PC-9 (cell line): ENCODE data around the gene STK32B. TPM values are rescaled to one million over a fixed set of nuclear protein-coding genes. Genes with fewer than 3 reads are reported as not detected.

Source experiments
- BruUV-seq: library from RNA; stranded (reverse); fragments of 400-500 nt; replicated peaks from 2 replicates; lab custom pipeline; 2021; lab: Mats Ljungman, UMichigan
- CTCF ChIA-PET: fragments of 300-600 bp; sonication (Branson Sonifier 250); formaldehyde crosslinking; loops from one replicate; lab custom pipeline; 2022; ENCODE audit warnings: antibody characterized with exemption; lab: Charles Lee
- POLR2A ChIA-PET: fragments of 300-600 bp; sonication (Branson Sonifier 250); formaldehyde crosslinking; loops from one replicate; lab custom pipeline; 2022; ENCODE audit warnings: antibody characterized with exemption; ENCODE audit not compliant: unreplicated experiment; lab: Charles Lee
- DNase-seq, 2 experiments: peaks; one replicate each; pipeline versions ENCODE4 v3.0.0 to v3.0.0-alpha.2; 2015 to 2022; ENCODE audit warnings: mixed read lengths in 1 of 2
- H2AFZ ChIP-seq: fragments of 200-600 bp; sonication (generic); 2 replicates; pipeline ENCODE4 v1.8.1; 2017; ENCODE audit warnings: antibody characterized with exemption
- H3F3A ChIP-seq: fragments of 200-600 bp; sonication (generic); 2 replicates; pipeline ENCODE4 v1.8.1; 2017; ENCODE audit warnings: antibody characterized with exemption, mild to moderate bottlenecking, low read depth; ENCODE audit not compliant: insufficient read depth
- H3K27ac ChIP-seq: fragments of 200-600 bp; sonication (generic); 2 replicates; pipeline ENCODE4 v1.6.1; 2016; ENCODE audit warnings: mixed run types
- H3K27me3 ChIP-seq: fragments of 200-600 bp; sonication (generic); 2 replicates; pipeline ENCODE4 v1.6.1; 2016; ENCODE audit warnings: low read depth, mixed run types; ENCODE audit not compliant: insufficient read depth
- H3K36me3 ChIP-seq: fragments of 200-600 bp; sonication (generic); 2 replicates; pipeline ENCODE4 v1.6.1; 2016; ENCODE audit warnings: low read depth, mixed run types
- H3K4me1 ChIP-seq: fragments of 200-600 bp; sonication (generic); replicated peaks from 2 replicates; pipeline ENCODE4 v1.6.1; 2016; ENCODE audit warnings: mixed run types; ENCODE audit not compliant: insufficient read depth
- H3K4me2 ChIP-seq: fragments of 200-600 bp; sonication (generic); 2 replicates; pipeline ENCODE4 v1.6.1; 2017; ENCODE audit warnings: mixed run types
- H3K4me3 ChIP-seq: fragments of 200-600 bp; sonication (generic); 2 replicates; pipeline ENCODE4 v1.6.1; 2016; ENCODE audit warnings: mixed run types
- H3K79me2 ChIP-seq: fragments of 200-600 bp; sonication (generic); 2 replicates; pipeline ENCODE4 v1.6.1; 2017; ENCODE audit warnings: low read depth, mixed run types
- H3K9me2 ChIP-seq: fragments of 200-600 bp; sonication (generic); 2 replicates; pipeline ENCODE4 v1.8.1; 2017; ENCODE audit warnings: mild to moderate bottlenecking; ENCODE audit not compliant: insufficient read depth
- H3K9me3 ChIP-seq: fragments of 200-600 bp; sonication (generic); 2 replicates; pipeline ENCODE4 v1.8.1; 2016; ENCODE audit warnings: low read depth; ENCODE audit not compliant: insufficient read depth
- H4K20me1 ChIP-seq: fragments of 200-600 bp; sonication (generic); 2 replicates; pipeline ENCODE4 v1.8.1; 2017; ENCODE audit not compliant: insufficient read depth
- CTCF ChIP-seq: fragments of 200-600 bp; sonication (generic); conservative IDR thresholded peaks from 2 replicates; pipeline ENCODE4 v1.6.1; 2017; ENCODE audit warnings: mixed run types, antibody characterized with exemption, mild to moderate bottlenecking, moderate library complexity
- EZH2 ChIP-seq: fragments of 200-600 bp; sonication (generic); IDR thresholded peaks from 2 replicates; pipeline ENCODE4 v1.8.0; 2017; ENCODE audit warnings: antibody characterized with exemption, low read depth
- intact Hi-C: fragments of 100-400 bp; cut with micrococcal nuclease; formaldehyde crosslinking; loops from one replicate; pipeline ENCODE4 v1.10.0; 2022; ENCODE audit not compliant: unreplicated experiment
- total RNA-seq: library from RNA; stranded (reverse); gene quantifications from 2 replicates; pipeline ENCODE4 v1.2.3, GENCODE V29; 2021

Gene STK32B
- total RNA-seq, 1 experiment from 2014 or later: not detected

GRCh38 chr4:5220028-5220427 is 168.7 kb downstream of the STK32B start:
- no peak overlapping the region for H3K27ac ChIP-seq
- POLR2A ChIA-PET: no interaction called here
- no peaks in the 10 kb centered on the region for H4K20me1 ChIP-seq
- intact Hi-C loops: no loop called here
- H3K4me3 ChIP-seq: no peak overlapping the region
- no peak for TF ChIP-seq CTCF
- no peak for TF ChIP-seq EZH2
- no peak overlapping the region for H3K4me2 ChIP-seq
- CTCF ChIA-PET: no interaction called here
- no peaks in the 10 kb centered on the region for H3K9me2 ChIP-seq
- no peak overlapping the region for H2AFZ ChIP-seq
- H3K4me1 ChIP-seq: no peaks in the 10 kb centered on the region
- H3K27me3 ChIP-seq: no peaks in the 10 kb centered on the region; the same call in 1 of the 2 replicates
- H3K36me3 ChIP-seq: no peaks in the 10 kb centered on the region
- no peaks in the 10 kb centered on the region for H3K79me2 ChIP-seq
- no peak for DNase-seq
- no peaks in the 10 kb centered on the region for H3K9me3 ChIP-seq
- H3F3A ChIP-seq: no peaks in the 10 kb centered on the region
- no TSS peak for BruUV-seq

- Histone ChIP-seq H3K36me3 (no peaks in the 10 kb centered on the region), H3K27ac (no peak overlapping the region), H4K20me1 (no peaks in the 10 kb centered on the region), H3K79me2 (no peaks in the 10 kb centered on the region), H3K4me2 (no peak overlapping the region), H3F3A (no peaks in the 10 kb centered on the region), H3K4me3 (no peak overlapping the region), H3K9me2 (no peaks in the 10 kb centered on the region), H3K27me3 (no peaks in the 10 kb centered on the region; the same call in 1 of the 2 replicates), H2AFZ (no peak overlapping the region), H3K4me1 (no peaks in the 10 kb centered on the region), H3K9me3 (no peaks in the 10 kb centered on the region)
- BruUV-seq: no TSS peak
- DNase-seq: no peak
- intact Hi-C loops: no loop called here
- ChIA-PET CTCF (no interaction called here), POLR2A (no interaction called here)
- TF ChIP-seq EZH2: no peak
- no peak for TF ChIP-seq CTCF
These were observed 170.8 kb downstream of the STK32B start for GRCh38 chr4:5222047-5222446.

- H4K20me1 ChIP-seq: no peaks in the 10 kb centered on the region
- POLR2A ChIA-PET: no interaction called here
- H3K27ac ChIP-seq: no peak overlapping the region
- no peaks in the 10 kb centered on the region for H3F3A ChIP-seq
- intact Hi-C loops: no loop called here
- no peaks in the 10 kb centered on the region for H3K79me2 ChIP-seq
- no peaks in the 10 kb centered on the region for H3K9me2 ChIP-seq
- no peak overlapping the region for H3K4me3 ChIP-seq
- no peak for DNase-seq
- H3K36me3 ChIP-seq: no peaks in the 10 kb centered on the region
- no peaks in the 10 kb centered on the region for H3K9me3 ChIP-seq
- H2AFZ ChIP-seq: no peak overlapping the region
- H3K4me1 ChIP-seq: no peaks in the 10 kb centered on the region
- no peak overlapping the region for H3K4me2 ChIP-seq
- H3K27me3 ChIP-seq: no peaks in the 10 kb centered on the region; the same call in 1 of the 2 replicates
- BruUV-seq: no TSS peak
- TF ChIP-seq EZH2: no peak
- no peak for TF ChIP-seq CTCF
- CTCF ChIA-PET: no interaction called here
These were observed 171.7 kb downstream of the STK32B start for GRCh38 chr4:5222951-5223350.
